Tibial artery (tissue), 4 donors: ENCODE data around the gene CHRDL2.

Source experiments
- DNase-seq, 2 donors: peaks; one replicate each; pipeline ENCODE4 v3.0.0-alpha.2; 2019
- H3K27ac ChIP-seq, 2 donors: fragments of 200-600 bp; sonication (generic) in 1 of 2; 1 replicate in 1 of 2; 2 replicates in 1 of 2; pipeline ENCODE4 v1.5.1; 2018 to 2019; ENCODE audit warnings: mild to moderate bottlenecking in 1 of 2
- H3K27me3 ChIP-seq, 2 donors: fragments of 200-600 bp; sonication (generic) in 1 of 2; one replicate each; pipeline versions ENCODE4 v1.5.1 to v1.6.0; 2016 to 2019
- H3K36me3 ChIP-seq, 3 donors: fragments of 200-600 bp; sonication (generic) in 2 of 3; one replicate each; pipeline ENCODE4 v1.5.1; 2016 to 2019; ENCODE audit warnings: mild to moderate bottlenecking in 2 of 3
- H3K4me1 ChIP-seq, 4 donors: fragments of 200-600 bp; sonication (generic) in 2 of 4; 1 replicate in 3 of 4; 2 replicates in 1 of 4; pipeline ENCODE4 v1.5.1; 2016 to 2019
- H3K4me3 ChIP-seq, 2 donors: fragments of 200-600 bp; sonication (generic) in 1 of 2; 1 replicate in 1 of 2; 2 replicates in 1 of 2; pipeline ENCODE4 v1.5.1; 2018 to 2019; ENCODE audit warnings: mild to moderate bottlenecking in 2 of 2
- H3K9me3 ChIP-seq, 3 donors: fragments of 200-600 bp; sonication (generic) in 1 of 3; one replicate each; pipeline ENCODE4 v1.5.1; 2016 to 2019
- CTCF ChIP-seq, 2 experiments: fragments of 200-600 bp in 1 of 2; fragments of 450-650 bp in 1 of 2; IDR thresholded peaks; one replicate each; pipeline ENCODE4 v1.5.1; 2017 to 2019; ENCODE audit warnings: antibody characterized with exemption in 2 of 2, mild to moderate bottlenecking in 1 of 2, moderate library complexity in 1 of 2
- intact Hi-C: fragments of 100-400 bp; cut with DNase I; formaldehyde crosslinking; loops from one replicate; pipeline ENCODE4 v1.15.0; 2023; ENCODE audit warnings: low total_unique reads

The CHRDL2 gene

GRCh38 chr11:74650498-74650897, 80.7 kb downstream of the CHRDL2 start:
- no peak for DNase-seq

GRCh38 chr11:74648894-74649293, 82.3 kb downstream of the CHRDL2 start:
- no peaks in the 10 kb centered on the region for H3K27me3 ChIP-seq
- H3K9me3 ChIP-seq = no peaks in the 10 kb centered on the region
- H3K4me3 ChIP-seq = no peak overlapping the region
- H3K36me3 ChIP-seq = peaks cover 0 to 15% (median 4%) of the 10 kb centered on the region in 3 donors
- DNase-seq = no peak
- no peak for TF ChIP-seq CTCF (IDR thresholded peaks at IDR 0.05)
- intact Hi-C loops = no loop called here
- H3K27ac ChIP-seq = no peak overlapping the region
- peaks cover 0 to 9% (median 0%) of the 10 kb centered on the region in 4 donors for H3K4me1 ChIP-seq

More at GRCh38 chr11:74650498-74650897, 80.7 kb downstream of the CHRDL2 start:
- Histone ChIP-seq H3K27ac (no peak overlapping the region), H3K27me3 (no peaks in the 10 kb centered on the region), H3K4me3 (no peak overlapping the region), H3K36me3 (peaks cover 0 to 15% (median 4%) of the 10 kb centered on the region in 3 donors), H3K9me3 (no peaks in the 10 kb centered on the region), H3K4me1 (no peaks in the 10 kb centered on the region)
- no peak for TF ChIP-seq CTCF (IDR thresholded peaks at IDR 0.05)
- intact Hi-C loops = no loop called here

GRCh38 chr11:74647831-74648230, 83.4 kb downstream of the CHRDL2 start:
- TF ChIP-seq CTCF (IDR thresholded peaks at IDR 0.05) = no peak
- H3K4me3 ChIP-seq = no peak overlapping the region
- H3K4me1 ChIP-seq = peaks cover 0 to 15% (median 0%) of the 10 kb centered on the region in 4 donors
- no peaks in the 10 kb centered on the region for H3K9me3 ChIP-seq
- no peaks in the 10 kb centered on the region for H3K27me3 ChIP-seq
- intact Hi-C loops = no loop called here
- no peak for DNase-seq
- peaks cover 0 to 9% (median 0%) of the 10 kb centered on the region in 3 donors for H3K36me3 ChIP-seq
- no peak overlapping the region for H3K27ac ChIP-seq

- H3K9me3 ChIP-seq = no peaks in the 10 kb centered on the region
- H3K4me1 ChIP-seq = peaks cover 0 to 15% (median 0%) of the 10 kb centered on the region in 4 donors
- H3K27me3 ChIP-seq = no peaks in the 10 kb centered on the region
- no peak overlapping the region for H3K4me3 ChIP-seq
- no peak for DNase-seq
- TF ChIP-seq CTCF (IDR thresholded peaks at IDR 0.05) = no peak
- peaks cover 0 to 5% (median 4%) of the 10 kb centered on the region in 3 donors for H3K36me3 ChIP-seq
- no peak overlapping the region for H3K27ac ChIP-seq
- intact Hi-C loops = no loop called here
Observed at GRCh38 chr11:74647404-74647803, 83.8 kb downstream of the CHRDL2 start.

GRCh38 chr11:74646954-74647353, 84.3 kb downstream of the CHRDL2 start:
- intact Hi-C loops = no loop called here
- DNase-seq = no peak
- Histone ChIP-seq H3K27ac (no peak overlapping the region), H3K27me3 (no peaks in the 10 kb centered on the region), H3K9me3 (no peaks in the 10 kb centered on the region), H3K36me3 (peaks cover 0 to 7% (median under 1%) of the 10 kb centered on the region in 3 donors), H3K4me3 (no peak overlapping the region), H3K4me1 (peaks cover 0 to 15% (median 0%) of the 10 kb centered on the region in 4 donors)
- no peak for TF ChIP-seq CTCF (IDR thresholded peaks at IDR 0.05)
